VCaP (cell line): ENCODE measurements around the gene INAFM2.

Experiments used
- H3K27ac ChIP-seq: fragments of 450-650 bp; 2 replicates; pipeline ENCODE4 v1.5.1; 2017
- CTCF ChIP-seq: fragments of 450-650 bp; conservative IDR thresholded peaks from 2 replicates; pipeline ENCODE4 v1.5.1; 2017; ENCODE audit warnings: mild to moderate bottlenecking, moderate library complexity

The INAFM2 gene

GRCh38 chr15:40287968-40288367, 35.5 kb upstream of the INAFM2 start:
- no peak for TF ChIP-seq CTCF
- H3K27ac ChIP-seq, result peak overlapping the region; percentile 99

GRCh38 chr15:40289140-40289775, 34.2 kb upstream of the INAFM2 start:
- H3K27ac ChIP-seq, result peak overlapping the region; percentile 99
- TF ChIP-seq CTCF, result peak; percentile 27

- H3K27ac ChIP-seq, result peak overlapping the region; percentile 99
- TF ChIP-seq CTCF, result no peak
These were observed 33.0 kb upstream of the INAFM2 start for GRCh38 chr15:40290545-40290917.

GRCh38 chr15:40290918-40291574, 32.4 kb upstream of the INAFM2 start:
- peak overlapping the region; percentile 99 for H3K27ac ChIP-seq
- no peak for TF ChIP-seq CTCF

DNA sequence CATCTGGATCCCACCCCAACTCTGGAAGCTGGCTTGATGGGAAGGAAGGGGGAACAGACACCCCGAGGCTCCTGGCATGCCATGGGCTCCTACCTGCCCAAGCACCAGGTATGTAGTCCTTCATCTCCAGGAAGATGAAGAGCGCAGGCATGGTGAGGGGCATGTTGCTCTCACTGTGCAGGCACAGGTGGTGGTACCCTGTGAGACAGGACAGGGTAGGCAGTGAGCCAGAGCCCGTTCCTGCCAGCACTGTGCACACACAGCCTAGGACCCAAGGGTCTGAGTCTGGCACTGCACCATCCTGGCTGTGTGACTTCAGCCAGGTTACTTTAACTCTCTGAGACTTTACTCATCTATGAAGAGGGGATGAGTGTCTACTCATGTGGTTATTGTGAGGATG, 31.2 kb upstream of the INAFM2 start:
- no peak for TF ChIP-seq CTCF
- no peak overlapping the region; the same call in 1 of the 2 replicates for H3K27ac ChIP-seq

GRCh38 chr15:40293006-40293405, 30.5 kb upstream of the INAFM2 start:
- no peak overlapping the region for H3K27ac ChIP-seq
- no peak for TF ChIP-seq CTCF

DNA sequence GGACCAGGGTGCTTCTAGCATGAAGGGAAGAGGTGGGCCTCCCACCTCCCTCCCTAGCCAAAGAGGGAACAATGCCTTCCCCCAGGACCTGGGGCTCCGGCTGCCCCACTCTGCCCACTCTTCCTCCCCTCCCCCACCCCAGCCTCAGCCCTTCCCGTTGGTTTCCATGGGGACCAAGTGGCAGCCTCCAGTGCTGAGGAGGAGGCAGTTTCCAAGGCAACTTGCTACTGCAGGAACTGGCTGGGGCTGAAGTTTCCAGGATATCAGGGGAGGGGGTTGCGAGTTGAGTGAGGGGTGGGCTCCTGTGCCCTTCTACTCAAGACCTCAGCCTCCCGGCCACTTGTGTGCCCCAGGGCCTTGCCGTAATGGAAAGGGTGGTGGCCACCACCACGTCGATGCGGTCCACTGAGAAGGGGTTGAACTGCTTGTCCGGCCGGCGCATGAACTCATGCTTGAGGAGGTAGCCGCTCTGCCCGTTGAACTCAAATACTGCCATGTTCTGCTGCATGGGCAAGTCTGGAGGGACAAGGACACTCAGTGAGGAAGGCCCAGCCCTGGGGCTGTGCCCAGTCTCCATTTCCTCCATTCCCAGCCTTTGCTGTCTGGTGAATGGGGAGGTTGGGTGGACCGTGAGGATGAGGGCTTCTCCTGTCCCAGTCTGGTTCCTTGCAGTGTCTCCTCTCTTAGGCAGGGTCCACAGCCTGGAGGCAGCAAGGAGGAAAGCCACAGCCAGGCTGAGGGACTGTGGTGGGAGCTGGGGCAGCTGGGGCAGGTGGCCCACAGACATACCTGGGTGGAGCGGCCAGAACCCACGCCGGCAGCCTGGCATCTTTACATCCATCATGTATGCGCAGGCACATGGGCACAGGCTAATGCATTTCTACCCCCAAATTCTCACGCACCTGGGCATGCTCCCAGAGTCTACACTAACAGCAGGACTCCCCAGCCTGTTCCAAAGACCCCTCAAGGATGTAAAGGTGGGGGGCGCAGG, 29.3 kb upstream of the INAFM2 start:
- no peak for TF ChIP-seq CTCF
- H3K27ac ChIP-seq, result no peak overlapping the region
